HepG2 (cell line): Measurements from ENCODE around the gene CTSA. TPM values are rescaled to one million over a fixed set of nuclear protein-coding genes. Genes with fewer than 3 reads are reported as not detected.

ENCODE experiments used
- AKNA ChIP-seq: sonication (generic); formaldehyde crosslinking; IDR thresholded peaks from 2 replicates; pipeline ENCODE4 v1.4.0; 2020; ENCODE audit warnings: missing genetic modification reagents, borderline replicate concordance
- CC2D1A ChIP-seq: sonication (generic); formaldehyde crosslinking; IDR thresholded peaks from 2 replicates; pipeline ENCODE4 v1.8.1; 2023; ENCODE audit warnings: mild to moderate bottlenecking, missing genetic modification reagents
- GZF1 ChIP-seq: sonication (generic); formaldehyde crosslinking; IDR thresholded peaks from 2 replicates; pipeline ENCODE4 v1.5.1; 2020; ENCODE audit warnings: mild to moderate bottlenecking, missing genetic modification reagents
- KAT2B ChIP-seq: fragments of 150-350 bp; IDR thresholded peaks from 2 replicates; pipeline ENCODE4 v1.6.1; 2014; ENCODE audit warnings: low read depth, low read length, borderline replicate concordance
- MAFK ChIP-seq, 2 experiments: IDR thresholded peaks in 1 of 2; conservative IDR thresholded peaks in 1 of 2; 2 replicates each; pipeline ENCODE4 v1.6.1; 2011; ENCODE audit warnings: improper control_type of control experiment in 2 of 2, low read length in 2 of 2
- MATR3 ChIP-seq: sonication (generic); formaldehyde crosslinking; IDR thresholded peaks from 2 replicates; pipeline ENCODE4 v1.4.0; 2020; ENCODE audit warnings: missing genetic modification reagents
- MLLT10 ChIP-seq: sonication (generic); formaldehyde crosslinking; IDR thresholded peaks from 2 replicates; pipeline ENCODE4 v1.4.0; 2020; ENCODE audit warnings: missing genetic modification reagents
- PPARG ChIP-seq: conservative IDR thresholded peaks from 2 replicates; pipeline ENCODE4 v1.6.1; 2016; ENCODE audit warnings: missing biosample characterization, missing genetic modification reagents
- TAF1 ChIP-seq: sonication (generic); formaldehyde crosslinking; IDR thresholded peaks from 2 replicates; pipeline ENCODE4 v1.4.0; 2020; ENCODE audit warnings: missing genetic modification reagents
- TFDP2 ChIP-seq: sonication (generic); formaldehyde crosslinking; IDR thresholded peaks from 2 replicates; pipeline ENCODE4 v1.4.0; 2020; ENCODE audit warnings: missing genetic modification reagents
- TOE1 ChIP-seq: sonication (generic); formaldehyde crosslinking; IDR thresholded peaks from 2 replicates; pipeline ENCODE4 v1.4.0; 2020; ENCODE audit warnings: mild to moderate bottlenecking, missing genetic modification reagents
- TRIM22 ChIP-seq: fragments of 450-650 bp; IDR thresholded peaks from 2 replicates; pipeline ENCODE4 v1.6.1; 2017
- ZBTB20 ChIP-seq: sonication (generic); formaldehyde crosslinking; IDR thresholded peaks from 2 replicates; pipeline ENCODE4 v1.8.1; 2023; ENCODE audit warnings: missing genetic modification reagents, low read depth, mild to moderate bottlenecking, borderline replicate concordance
- ZNF235 ChIP-seq: sonication (generic); formaldehyde crosslinking; IDR thresholded peaks from 2 replicates; pipeline ENCODE4 v1.8.1; 2023; ENCODE audit warnings: mild to moderate bottlenecking, missing genetic modification reagents, borderline replicate concordance
- ZNF343 ChIP-seq: sonication (generic); formaldehyde crosslinking; IDR thresholded peaks from 2 replicates; pipeline ENCODE4 v1.4.0; 2020; ENCODE audit warnings: mild to moderate bottlenecking, missing genetic modification reagents
- ZNF468 ChIP-seq: sonication (generic); formaldehyde crosslinking; IDR thresholded peaks from 2 replicates; pipeline ENCODE4 v1.8.0; 2022; ENCODE audit warnings: mild to moderate bottlenecking, moderate library complexity, missing genetic modification reagents
- ZNF496 ChIP-seq: sonication (generic); formaldehyde crosslinking; IDR thresholded peaks from 2 replicates; pipeline ENCODE4 v1.8.1; 2023; ENCODE audit warnings: mild to moderate bottlenecking, moderate library complexity, missing genetic modification reagents; ENCODE audit not compliant: insufficient replicate concordance
- ZNF629 ChIP-seq: sonication (generic); formaldehyde crosslinking; conservative IDR thresholded peaks from 2 replicates; pipeline ENCODE4 v1.5.0; 2020; ENCODE audit warnings: missing genetic modification reagents
- ZNF777 ChIP-seq: sonication (generic); formaldehyde crosslinking; IDR thresholded peaks from 2 replicates; pipeline ENCODE4 v1.4.0; 2020; ENCODE audit warnings: missing genetic modification reagents
- ZSCAN21 ChIP-seq: sonication (generic); formaldehyde crosslinking; IDR thresholded peaks from 2 replicates; pipeline ENCODE4 v1.8.0; 2022; ENCODE audit warnings: mild to moderate bottlenecking, missing genetic modification reagents, moderate library complexity, borderline replicate concordance
- ZSCAN31 ChIP-seq: sonication (generic); formaldehyde crosslinking; IDR thresholded peaks from 2 replicates; pipeline ENCODE4 v1.5.0; 2020; ENCODE audit warnings: low read depth, mild to moderate bottlenecking, missing genetic modification reagents
- polyA plus RNA-seq, 8 experiments: library from polyadenylated mRNA; depleted of rRNA in 3 of 8; stranded (reverse) in 7 of 8; unstranded in 1 of 8; fragments of >200 nt; fragmentation: Illumina TruSeq in 4 of 8; extraction: Trizol in 4 of 8; gene quantifications; 2 replicates each; pipeline versions ENCODE4 v1.2.1 to v1.2.3, GENCODE V29; 2011 to 2016; ENCODE audit warnings: low read depth in 4 of 8, missing spikeins in 1 of 8, mixed read lengths in 1 of 8; ENCODE audit not compliant: insufficient read depth in 1 of 8
- total RNA-seq, 5 experiments: library from RNA; depleted of rRNA; stranded (reverse); fragments of >200 nt; fragmentation: Illumina TruSeq; extraction: Trizol; gene quantifications; 2 replicates each; pipeline ENCODE4 v1.2.3, GENCODE V29; 2016; ENCODE audit warnings: low read depth in 1 of 5
- TF ChIP-seq, protein P1 (sequence below): sonication (generic); formaldehyde crosslinking; IDR thresholded peaks from 2 replicates; pipeline ENCODE4 v1.4.0; 2020; ENCODE audit warnings: mild to moderate bottlenecking, missing genetic modification reagents

The CTSA gene
- total and polyA plus RNA-seq, 2 of the 13 experiments (the other 11 are each of a cell fraction or from before 2014, with no cell fraction given), result 202 to 231 TPM

- TF ChIP-seq ZNF496 (CRISPR knock-in tag) (no peak), PPARG (CRISPR knock-in tag) (peak; percentile 93), ZNF629 (CRISPR knock-in tag) (peak; percentile 73), TAF1 (CRISPR knock-in tag) (peak; percentile 97), ZSCAN21 (CRISPR knock-in tag) (peak; percentile 98), ZNF343 (peak; percentile 99), KAT2B (no peak), MAFK (conservative IDR thresholded peaks at IDR 0.05 in 1 of 2, IDR thresholded peaks at IDR 0.05 in 1 of 2; ENCODE audit: low read length in 2 of 2) (peak in 1 of 2 experiments; percentile 66; a peak in 2 of 4 replicates), ZNF468 (peak; percentile 92), CC2D1A (CRISPR knock-in tag) (peak; percentile 98), TOE1 (peak; percentile 93; the same call in 1 of the 2 replicates), ZNF235 (CRISPR knock-in tag) (0 out of 2 replicates have a peak, but pooled peaks have one; percentile 49), TFDP2 (CRISPR knock-in tag) (peak; percentile 99), AKNA (CRISPR knock-in tag) (peak; percentile 89; the same call in 1 of the 2 replicates), ZNF777 (peak; percentile 80), GZF1 (CRISPR knock-in tag) (peak; percentile 96), ZBTB20 (peak; percentile 98), TRIM22 (no peak), MATR3 (CRISPR knock-in tag) (no peak), MLLT10 (CRISPR knock-in tag) (no peak; the same call in 1 of the 2 replicates), ZSCAN31 (peak; percentile 99)
- TF ChIP-seq, protein P1, sequence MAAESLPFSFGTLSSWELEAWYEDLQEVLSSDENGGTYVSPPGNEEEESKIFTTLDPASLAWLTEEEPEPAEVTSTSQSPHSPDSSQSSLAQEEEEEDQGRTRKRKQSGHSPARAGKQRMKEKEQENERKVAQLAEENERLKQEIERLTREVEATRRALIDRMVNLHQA (CRISPR knock-in tag), result peak; percentile 94
Observed at GRCh38 chr20:45890985-45891983, at the start of gene CTSA, which contains the start of gene NEURL2 (continued).
